Measurements from ENCODE around the gene UBFD1.

Gene UBFD1

GRCh38 chr16:23570992-23571632, 13.6 kb downstream of the UBFD1 start:
- Histone ChIP-seq H3K4me3 (ENCODE audit: low read depth, low read length) (no peak overlapping the region), H3K27me3 (ENCODE audit: insufficient read depth, low read length) (no peaks in the 10 kb centered on the region), H4K12ac (ENCODE audit: low read depth, low read length) (no peak overlapping the region), H2AFZ (ENCODE audit: insufficient read depth, low read length, poor library complexity) (no peak overlapping the region), H3K27ac (ENCODE audit: low read depth, low read length) (no peak overlapping the region), H3K4me1 (ENCODE audit: control insufficient read depth in 1 of 2, insufficient read depth in 2 of 2, low read length in 2 of 2) (no peaks in the 10 kb centered on the region), H3K79me2 (ENCODE audit: control insufficient read depth, insufficient read depth, low read length, poor library complexity) (no peaks in the 10 kb centered on the region), H4K8ac (ENCODE audit: low read depth, low read length) (no peak overlapping the region), H3K9me3 (ENCODE audit: insufficient read depth, low read depth, low read length) (no peaks in the 10 kb centered on the region), H3K18ac (ENCODE audit: low read length) (no peak overlapping the region), H3K4ac (ENCODE audit: low read depth, low read length) (no peak overlapping the region), H3K23ac (ENCODE audit: low read length) (no peak overlapping the region), H2BK12ac (ENCODE audit: low read length) (no peak overlapping the region), H3K4me2 (ENCODE audit: low read length) (no peak overlapping the region), H2BK120ac (ENCODE audit: insufficient read depth, low read length, poor library complexity) (no peak overlapping the region), H2AK5ac (ENCODE audit: low read length) (no peak overlapping the region), H3K79me1 (ENCODE audit: low read length) (no peaks in the 10 kb centered on the region), H4K91ac (ENCODE audit: low read depth, low read length) (no peak overlapping the region), H2BK5ac (ENCODE audit: low read depth, low read length, poor library complexity) (no peak overlapping the region), H3K14ac (ENCODE audit: low read length) (no peak overlapping the region), H3K36me3 (ENCODE audit: control insufficient read depth in 1 of 2, insufficient read depth in 2 of 2, low read length in 2 of 2) (peaks cover 52 to 73% of the 10 kb centered on the region in 2 experiments), H3K9ac (ENCODE audit: low read length) (no peak overlapping the region)
- DNase-seq, result no peak
- no CpG with 5 or more reads among the region's 8 CpGs for WGBS (ENCODE audit: extremely low coverage, insufficient coverage, insufficient read length)

DNA sequence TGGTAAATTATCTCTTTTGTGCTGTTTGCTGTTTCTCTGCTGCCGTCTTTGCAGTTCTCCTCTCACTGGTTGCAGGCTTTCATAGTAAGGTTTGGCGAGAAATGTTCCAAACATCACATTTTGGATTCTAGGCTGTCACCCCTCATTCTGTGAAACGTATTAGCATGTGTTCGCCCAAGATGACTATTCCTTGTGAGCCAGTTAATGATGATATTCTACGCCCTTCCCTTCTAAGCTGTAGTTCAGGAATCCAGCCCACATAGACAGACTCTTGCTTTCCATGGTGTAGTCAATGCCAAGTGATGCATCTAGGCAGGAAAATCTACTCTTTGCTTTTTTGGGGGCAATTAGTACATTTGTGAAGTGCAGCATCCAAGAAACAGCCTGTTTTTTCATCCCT, 14.4 kb downstream of the UBFD1 start:
- Histone ChIP-seq H3K4ac (ENCODE audit: low read depth, low read length) (no peak overlapping the region), H3K79me1 (ENCODE audit: low read length) (no peaks in the 10 kb centered on the region), H4K12ac (ENCODE audit: low read depth, low read length) (no peak overlapping the region), H3K9ac (ENCODE audit: low read length) (no peak overlapping the region), H2BK12ac (ENCODE audit: low read length) (no peak overlapping the region), H4K8ac (ENCODE audit: low read depth, low read length) (no peak overlapping the region), H2BK120ac (ENCODE audit: insufficient read depth, low read length, poor library complexity) (no peak overlapping the region), H3K27me3 (ENCODE audit: insufficient read depth, low read length) (no peaks in the 10 kb centered on the region), H3K4me3 (ENCODE audit: low read depth, low read length) (no peak overlapping the region), H3K36me3 (ENCODE audit: control insufficient read depth in 1 of 2, insufficient read depth in 2 of 2, low read length in 2 of 2) (peaks cover 48 to 71% of the 10 kb centered on the region in 2 experiments), H2AFZ (ENCODE audit: insufficient read depth, low read length, poor library complexity) (no peak overlapping the region), H3K14ac (ENCODE audit: low read length) (no peak overlapping the region), H3K27ac (ENCODE audit: low read depth, low read length) (no peak overlapping the region), H3K9me3 (ENCODE audit: insufficient read depth, low read depth, low read length) (no peaks in the 10 kb centered on the region), H2BK5ac (ENCODE audit: low read depth, low read length, poor library complexity) (no peak overlapping the region), H3K4me1 (ENCODE audit: control insufficient read depth in 1 of 2, insufficient read depth in 2 of 2, low read length in 2 of 2) (no peaks in the 10 kb centered on the region), H4K91ac (ENCODE audit: low read depth, low read length) (no peak overlapping the region), H3K18ac (ENCODE audit: low read length) (no peak overlapping the region), H3K79me2 (ENCODE audit: control insufficient read depth, insufficient read depth, low read length, poor library complexity) (no peaks in the 10 kb centered on the region), H3K23ac (ENCODE audit: low read length) (no peak overlapping the region), H3K4me2 (ENCODE audit: low read length) (no peak overlapping the region), H2AK5ac (ENCODE audit: low read length) (no peak overlapping the region)
- no CpG with 5 or more reads among the region's 5 CpGs for WGBS (ENCODE audit: extremely low coverage, insufficient coverage, insufficient read length)
- no peak for DNase-seq

DNA sequence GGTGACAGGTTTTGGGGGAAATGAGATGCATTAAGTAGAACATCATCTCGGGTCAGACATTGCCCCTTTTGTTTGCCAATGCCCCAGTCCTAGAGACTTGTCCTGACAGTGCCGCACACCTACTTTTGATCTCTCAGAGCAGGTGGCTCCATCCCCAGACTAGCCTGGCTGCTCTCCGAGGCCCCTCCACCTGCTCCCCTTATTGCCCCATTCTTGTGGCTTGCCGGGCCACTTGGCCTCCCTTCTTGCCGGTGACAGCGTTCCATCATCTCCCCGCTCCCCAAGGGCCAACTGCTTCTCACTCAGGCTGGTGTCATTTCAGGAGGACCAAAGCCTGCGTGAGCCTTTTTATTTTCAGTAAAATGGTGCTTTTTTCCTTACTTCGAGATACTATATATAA, 14.9 kb downstream of the UBFD1 start:
- no peak overlapping the region for H3K4me3 ChIP-seq (ENCODE audit: low read depth, low read length)
- no peak overlapping the region for H3K18ac ChIP-seq (ENCODE audit: low read length)
- no peak overlapping the region for H4K8ac ChIP-seq (ENCODE audit: low read depth, low read length)
- H3K9me3 ChIP-seq (ENCODE audit: insufficient read depth, low read depth, low read length), result no peaks in the 10 kb centered on the region
- H3K79me1 ChIP-seq (ENCODE audit: low read length), result no peaks in the 10 kb centered on the region
- H3K4me2 ChIP-seq (ENCODE audit: low read length), result no peak overlapping the region
- H2AFZ ChIP-seq (ENCODE audit: insufficient read depth, low read length, poor library complexity), result no peak overlapping the region
- H2BK12ac ChIP-seq (ENCODE audit: low read length), result no peak overlapping the region
- no peaks in the 10 kb centered on the region for H3K79me2 ChIP-seq (ENCODE audit: control insufficient read depth, insufficient read depth, low read length, poor library complexity)
- H2BK120ac ChIP-seq (ENCODE audit: insufficient read depth, low read length, poor library complexity), result no peak overlapping the region
- H3K27ac ChIP-seq (ENCODE audit: low read depth, low read length), result no peak overlapping the region
- H2AK5ac ChIP-seq (ENCODE audit: low read length), result no peak overlapping the region
- no peak overlapping the region for H3K4ac ChIP-seq (ENCODE audit: low read depth, low read length)
- H3K27me3 ChIP-seq (ENCODE audit: insufficient read depth, low read length), result no peaks in the 10 kb centered on the region
- no peak overlapping the region for H2BK5ac ChIP-seq (ENCODE audit: low read depth, low read length, poor library complexity)
- no CpG with 5 or more reads among the region's 9 CpGs for WGBS (ENCODE audit: extremely low coverage, insufficient coverage, insufficient read length)
- no peak overlapping the region for H4K12ac ChIP-seq (ENCODE audit: low read depth, low read length)
- H3K36me3 ChIP-seq (ENCODE audit: control insufficient read depth in 1 of 2, insufficient read depth in 2 of 2, low read length in 2 of 2), result peaks cover 45 to 68% of the 10 kb centered on the region in 2 experiments
- H4K91ac ChIP-seq (ENCODE audit: low read depth, low read length), result no peak overlapping the region
- no peak overlapping the region for H3K14ac ChIP-seq (ENCODE audit: low read length)
- no peak overlapping the region for H3K9ac ChIP-seq (ENCODE audit: low read length)
- H3K4me1 ChIP-seq (ENCODE audit: control insufficient read depth in 1 of 2, insufficient read depth in 2 of 2, low read length in 2 of 2), result no peaks in the 10 kb centered on the region
- no peak overlapping the region for H3K23ac ChIP-seq (ENCODE audit: low read length)
- DNase-seq, result no peak

DNA sequence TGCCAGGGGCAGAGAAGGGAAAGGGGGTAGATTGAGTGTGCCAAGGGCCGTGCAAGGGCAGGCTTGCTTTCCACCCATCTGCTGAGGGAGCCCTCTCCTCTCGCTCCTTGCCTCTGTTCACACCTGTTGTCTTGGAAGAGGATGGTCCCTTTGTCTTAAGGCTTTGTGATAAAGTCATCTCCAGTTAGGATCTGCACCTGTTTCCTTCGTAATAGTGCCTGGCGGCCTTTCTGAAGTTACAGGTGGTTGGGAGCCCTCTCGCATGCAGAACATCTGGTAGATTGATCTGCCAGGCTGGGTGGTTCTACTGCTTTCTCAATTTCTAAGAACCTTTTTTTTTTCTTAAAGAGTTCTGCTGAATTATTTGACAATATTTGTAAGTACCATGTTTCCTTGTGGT, 16.3 kb downstream of the UBFD1 start:
- no peak overlapping the region for H3K9ac ChIP-seq (ENCODE audit: low read length)
- no peak overlapping the region for H3K4me3 ChIP-seq (ENCODE audit: low read depth, low read length)
- H3K4me1 ChIP-seq (ENCODE audit: control insufficient read depth in 1 of 2, insufficient read depth in 2 of 2, low read length in 2 of 2), result no peaks in the 10 kb centered on the region
- H4K91ac ChIP-seq (ENCODE audit: low read depth, low read length), result no peak overlapping the region
- H2BK120ac ChIP-seq (ENCODE audit: insufficient read depth, low read length, poor library complexity), result no peak overlapping the region
- H3K9me3 ChIP-seq (ENCODE audit: insufficient read depth, low read depth, low read length), result no peaks in the 10 kb centered on the region
- H4K12ac ChIP-seq (ENCODE audit: low read depth, low read length), result peak overlapping the region; percentile 37
- H3K27me3 ChIP-seq (ENCODE audit: insufficient read depth, low read length), result no peaks in the 10 kb centered on the region
- no peaks in the 10 kb centered on the region for H3K79me1 ChIP-seq (ENCODE audit: low read length)
- peaks cover 36 to 62% of the 10 kb centered on the region in 2 experiments for H3K36me3 ChIP-seq (ENCODE audit: control insufficient read depth in 1 of 2, insufficient read depth in 2 of 2, low read length in 2 of 2)
- no CpG with 5 or more reads among the region's 5 CpGs for WGBS (ENCODE audit: extremely low coverage, insufficient coverage, insufficient read length)
- H3K27ac ChIP-seq (ENCODE audit: low read depth, low read length), result no peak overlapping the region
- no peak overlapping the region for H2BK5ac ChIP-seq (ENCODE audit: low read depth, low read length, poor library complexity)
- no peak overlapping the region for H3K14ac ChIP-seq (ENCODE audit: low read length)
- H3K4me2 ChIP-seq (ENCODE audit: low read length), result no peak overlapping the region
- no peak for DNase-seq
- H2BK12ac ChIP-seq (ENCODE audit: low read length), result no peak overlapping the region
- H2AFZ ChIP-seq (ENCODE audit: insufficient read depth, low read length, poor library complexity), result no peak overlapping the region
- no peak overlapping the region for H3K23ac ChIP-seq (ENCODE audit: low read length)
- H3K4ac ChIP-seq (ENCODE audit: low read depth, low read length), result no peak overlapping the region
- no peaks in the 10 kb centered on the region for H3K79me2 ChIP-seq (ENCODE audit: control insufficient read depth, insufficient read depth, low read length, poor library complexity)
- H2AK5ac ChIP-seq (ENCODE audit: low read length), result no peak overlapping the region
- no peak overlapping the region for H4K8ac ChIP-seq (ENCODE audit: low read depth, low read length)
- no peak overlapping the region for H3K18ac ChIP-seq (ENCODE audit: low read length)

Data from trophoblast cell (in vitro differentiated cells and primary cell).